ENCODE measurements around the gene MUC5B. TPM values are rescaled to one million over a fixed set of nuclear protein-coding genes. Genes with fewer than 3 reads are reported as not detected.

The MUC5B gene
- total and polyA plus RNA-seq, 2 donors (not counting 1 experiment from before 2014, with no cell fraction given): not detected

DNA sequence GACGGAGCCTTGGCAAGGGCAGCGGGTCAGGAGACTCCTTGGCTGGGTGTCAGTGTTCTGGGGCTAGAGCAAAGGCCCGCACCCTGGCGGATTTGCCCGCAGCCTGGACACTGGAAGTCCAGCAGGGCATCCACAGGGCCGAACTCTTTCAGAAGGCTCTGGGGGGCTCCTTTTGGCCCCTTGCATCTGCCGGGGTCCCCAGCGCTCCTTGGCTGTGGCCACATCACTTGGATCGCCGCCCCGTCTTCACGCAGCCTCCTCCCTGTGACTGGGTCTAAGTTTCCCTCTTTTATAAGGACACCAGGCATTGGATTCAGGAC, 45.1 kb upstream of the MUC5B start:
- no peak for TF ChIP-seq EZH2 (IDR thresholded peaks at IDR 0.05; ENCODE audit: low read length, missing control alignments)
- TF ChIP-seq, protein P1, sequence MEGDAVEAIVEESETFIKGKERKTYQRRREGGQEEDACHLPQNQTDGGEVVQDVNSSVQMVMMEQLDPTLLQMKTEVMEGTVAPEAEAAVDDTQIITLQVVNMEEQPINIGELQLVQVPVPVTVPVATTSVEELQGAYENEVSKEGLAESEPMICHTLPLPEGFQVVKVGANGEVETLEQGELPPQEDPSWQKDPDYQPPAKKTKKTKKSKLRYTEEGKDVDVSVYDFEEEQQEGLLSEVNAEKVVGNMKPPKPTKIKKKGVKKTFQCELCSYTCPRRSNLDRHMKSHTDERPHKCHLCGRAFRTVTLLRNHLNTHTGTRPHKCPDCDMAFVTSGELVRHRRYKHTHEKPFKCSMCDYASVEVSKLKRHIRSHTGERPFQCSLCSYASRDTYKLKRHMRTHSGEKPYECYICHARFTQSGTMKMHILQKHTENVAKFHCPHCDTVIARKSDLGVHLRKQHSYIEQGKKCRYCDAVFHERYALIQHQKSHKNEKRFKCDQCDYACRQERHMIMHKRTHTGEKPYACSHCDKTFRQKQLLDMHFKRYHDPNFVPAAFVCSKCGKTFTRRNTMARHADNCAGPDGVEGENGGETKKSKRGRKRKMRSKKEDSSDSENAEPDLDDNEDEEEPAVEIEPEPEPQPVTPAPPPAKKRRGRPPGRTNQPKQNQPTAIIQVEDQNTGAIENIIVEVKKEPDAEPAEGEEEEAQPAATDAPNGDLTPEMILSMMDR (conservative IDR thresholded peaks at IDR 0.05 in 1 of 2, IDR thresholded peaks at IDR 0.05 in 1 of 2; ENCODE audit: low read depth in 1 of 2, low read length in 2 of 2): no peak
- DNase-seq (ENCODE audit: low read depth in 2 of 2): no peak

DNA sequence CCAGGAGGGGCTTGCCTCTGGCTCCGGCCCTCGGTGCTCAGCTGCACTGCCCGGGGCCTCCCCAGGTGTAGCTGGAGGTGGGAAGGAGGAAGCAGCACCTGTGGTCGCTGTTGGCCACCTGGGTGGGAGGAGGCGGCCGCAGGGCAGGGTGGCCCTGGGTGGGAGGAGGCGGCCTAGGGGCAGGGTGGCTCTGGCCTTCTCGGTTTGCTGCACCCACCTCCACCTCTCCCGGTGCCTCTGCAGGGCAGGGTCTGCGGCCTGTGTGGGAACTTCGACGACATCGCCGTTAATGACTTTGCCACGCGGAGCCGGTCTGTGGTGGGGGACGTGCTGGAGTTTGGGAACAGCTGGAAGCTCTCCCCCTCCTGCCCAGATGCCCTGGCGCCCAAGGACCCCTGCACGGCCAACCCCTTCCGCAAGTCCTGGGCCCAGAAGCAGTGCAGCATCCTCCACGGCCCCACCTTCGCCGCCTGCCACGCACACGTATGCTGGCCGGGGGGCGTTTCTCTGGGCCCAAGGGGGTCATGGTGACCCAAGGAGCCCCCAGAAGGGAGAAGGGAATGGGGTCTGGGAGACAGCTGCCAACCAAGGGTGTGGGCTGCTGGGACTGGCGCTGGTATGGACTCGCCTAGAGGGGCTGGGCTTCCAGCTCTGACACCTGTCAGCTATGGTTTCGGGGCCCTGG, 44.5 kb upstream of the MUC5B start:
- Histone ChIP-seq H3K4me1 (ENCODE audit: control insufficient read depth, extremely low read depth, insufficient read depth, low read length) (no peaks in the 10 kb centered on the region), H2AFZ (ENCODE audit: low read length) (no peak overlapping the region), H3K79me2 (ENCODE audit: control insufficient read depth, insufficient read depth, low read length) (no peaks in the 10 kb centered on the region), H3K27ac (ENCODE audit: insufficient read depth, low read length) (no peak overlapping the region), H3K9ac (ENCODE audit: insufficient read depth, low read length) (no peak overlapping the region), H4K20me1 (ENCODE audit: control insufficient read depth, extremely low read depth, insufficient read depth, low read length) (no peaks in the 10 kb centered on the region), H3K4me2 (ENCODE audit: extremely low read depth, insufficient read depth, low read length) (no peak overlapping the region), H3K9me3 (ENCODE audit: control insufficient read depth, insufficient read depth, low read depth, low read length) (peaks cover 3% of the 10 kb centered on the region), H3K36me3 (ENCODE audit: control insufficient read depth, insufficient read depth, low read length) (no peaks in the 10 kb centered on the region), H3K4me3 (replicated peaks in 1 of 4; ENCODE audit: control extremely low read depth in 1 of 4, insufficient read depth in 1 of 4, low read depth in 3 of 4, low read length in 4 of 4) (no peak overlapping the region), H3K27me3 (ENCODE audit: control insufficient read depth, insufficient read depth, low read length) (no peaks in the 10 kb centered on the region)
- TF ChIP-seq, protein P1 (conservative IDR thresholded peaks at IDR 0.05 in 1 of 2, IDR thresholded peaks at IDR 0.05 in 1 of 2; ENCODE audit: low read depth in 1 of 2, low read length in 2 of 2): no peak
- no peak for TF ChIP-seq EZH2 (IDR thresholded peaks at IDR 0.05; ENCODE audit: low read length, missing control alignments)
- no peak for DNase-seq (ENCODE audit: low read depth in 2 of 2)

More for the DNA sequence above, 45.1 kb upstream of the MUC5B start:
- no peaks in the 10 kb centered on the region for H3K79me2 ChIP-seq (ENCODE audit: control insufficient read depth, insufficient read depth, low read length)
- H3K9me3 ChIP-seq (ENCODE audit: control insufficient read depth, insufficient read depth, low read depth, low read length): peaks cover 3% of the 10 kb centered on the region
- H3K36me3 ChIP-seq (ENCODE audit: control insufficient read depth, insufficient read depth, low read length): no peaks in the 10 kb centered on the region
- no peak overlapping the region for H3K4me3 ChIP-seq (replicated peaks in 1 of 4; ENCODE audit: control extremely low read depth in 1 of 4, insufficient read depth in 1 of 4, low read depth in 3 of 4, low read length in 4 of 4)
- H3K4me1 ChIP-seq (ENCODE audit: control insufficient read depth, extremely low read depth, insufficient read depth, low read length): no peaks in the 10 kb centered on the region
- H3K27me3 ChIP-seq (ENCODE audit: control insufficient read depth, insufficient read depth, low read length): no peaks in the 10 kb centered on the region
- H3K4me2 ChIP-seq (ENCODE audit: extremely low read depth, insufficient read depth, low read length): no peak overlapping the region
- H3K27ac ChIP-seq (ENCODE audit: insufficient read depth, low read length): no peak overlapping the region
- no peak overlapping the region for H3K9ac ChIP-seq (ENCODE audit: insufficient read depth, low read length)
- H2AFZ ChIP-seq (ENCODE audit: low read length): no peak overlapping the region
- H4K20me1 ChIP-seq (ENCODE audit: control insufficient read depth, extremely low read depth, insufficient read depth, low read length): no peaks in the 10 kb centered on the region

DNA sequence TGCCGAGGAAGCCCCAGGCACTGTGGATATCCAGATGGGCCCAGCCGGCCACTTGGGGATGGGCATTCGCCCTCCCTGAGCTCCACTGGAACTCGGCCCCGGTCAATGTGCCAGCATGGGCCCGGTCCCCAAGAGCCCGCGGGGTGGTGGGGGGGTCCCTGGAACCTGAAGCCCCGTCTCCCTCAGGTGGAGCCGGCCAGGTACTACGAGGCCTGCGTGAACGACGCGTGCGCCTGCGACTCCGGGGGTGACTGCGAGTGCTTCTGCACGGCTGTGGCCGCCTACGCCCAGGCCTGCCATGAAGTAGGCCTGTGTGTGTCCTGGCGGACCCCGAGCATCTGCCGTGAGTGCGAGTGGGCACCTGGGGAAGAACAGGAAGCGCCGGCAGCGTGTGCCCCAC, 44.0 kb upstream of the MUC5B start:
- Histone ChIP-seq H3K9ac (ENCODE audit: insufficient read depth, low read length) (no peak overlapping the region), H4K20me1 (ENCODE audit: control insufficient read depth, extremely low read depth, insufficient read depth, low read length) (no peaks in the 10 kb centered on the region), H3K4me1 (ENCODE audit: control insufficient read depth, extremely low read depth, insufficient read depth, low read length) (no peaks in the 10 kb centered on the region), H3K36me3 (ENCODE audit: control insufficient read depth, insufficient read depth, low read length) (no peaks in the 10 kb centered on the region), H3K27ac (ENCODE audit: insufficient read depth, low read length) (no peak overlapping the region), H3K4me2 (ENCODE audit: extremely low read depth, insufficient read depth, low read length) (no peak overlapping the region), H3K4me3 (replicated peaks in 1 of 4; ENCODE audit: control extremely low read depth in 1 of 4, insufficient read depth in 1 of 4, low read depth in 3 of 4, low read length in 4 of 4) (no peak overlapping the region), H3K27me3 (ENCODE audit: control insufficient read depth, insufficient read depth, low read length) (no peaks in the 10 kb centered on the region), H2AFZ (ENCODE audit: low read length) (no peak overlapping the region), H3K9me3 (ENCODE audit: control insufficient read depth, insufficient read depth, low read depth, low read length) (peaks cover 3% of the 10 kb centered on the region), H3K79me2 (ENCODE audit: control insufficient read depth, insufficient read depth, low read length) (no peaks in the 10 kb centered on the region)
- TF ChIP-seq EZH2 (IDR thresholded peaks at IDR 0.05; ENCODE audit: low read length, missing control alignments): no peak
- TF ChIP-seq, protein P1 (conservative IDR thresholded peaks at IDR 0.05 in 1 of 2, IDR thresholded peaks at IDR 0.05 in 1 of 2; ENCODE audit: low read depth in 1 of 2, low read length in 2 of 2): no peak
- no peak for DNase-seq (ENCODE audit: low read depth in 2 of 2)
